Right renal cortex interstitium (tissue), 3 donors: Measurements from ENCODE around the gene CARD11. TPM values are rescaled to one million over a fixed set of nuclear protein-coding genes. Genes with fewer than 3 reads are reported as not detected.

Source experiments
- DNase-seq, 3 donors: peaks; one replicate each; pipeline ENCODE4 v3.0.0-alpha.2; 2013; ENCODE audit warnings: low read depth in 3 of 3, low spot score in 2 of 3
- polyA plus RNA-seq, 3 donors: library from polyadenylated mRNA; unstranded; fragments of 120-200 nt; gene quantifications; one replicate each; pipeline ENCODE4 v1.2.1, GENCODE V29; 2013; ENCODE audit not compliant: insufficient read length in 3 of 3

Gene CARD11
- polyA plus RNA-seq, 3 donors: 0.57 to 1.7 (median 1.1) TPM

DNA sequence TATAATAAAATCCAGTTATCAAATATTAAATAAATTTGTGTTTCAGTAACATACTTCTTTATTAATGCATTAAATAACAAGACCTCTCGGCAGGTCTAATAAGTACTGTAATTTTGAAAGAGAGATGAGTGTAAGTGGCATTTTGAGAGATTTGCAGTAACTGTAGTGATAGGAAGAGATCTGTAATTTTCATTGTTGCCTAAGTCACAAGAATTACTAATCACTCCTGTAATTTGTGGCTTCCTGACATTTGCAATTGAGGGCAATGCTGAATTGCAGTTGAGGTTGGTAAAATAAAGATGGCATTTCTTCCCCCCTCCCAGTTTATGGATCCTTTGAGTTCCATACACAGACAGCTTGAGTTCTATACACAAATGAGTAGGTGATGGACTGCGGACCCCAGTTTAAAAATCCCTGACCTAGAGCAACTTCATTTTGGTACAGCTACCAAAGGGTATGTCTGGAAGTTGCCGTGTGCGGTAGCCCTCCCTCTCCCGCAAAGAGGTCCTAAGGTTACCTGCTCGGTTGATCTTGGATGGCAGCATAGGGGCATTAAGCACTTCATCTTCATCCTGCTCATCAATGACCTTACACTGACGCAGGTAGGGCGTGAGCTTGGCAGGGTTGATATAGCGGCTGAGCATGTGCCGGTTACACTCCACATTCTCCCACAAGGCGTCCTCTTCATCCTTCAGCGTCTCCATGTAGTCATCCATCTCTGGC, 96.4 kb downstream of the CARD11 start:
- no peak for DNase-seq

DNA sequence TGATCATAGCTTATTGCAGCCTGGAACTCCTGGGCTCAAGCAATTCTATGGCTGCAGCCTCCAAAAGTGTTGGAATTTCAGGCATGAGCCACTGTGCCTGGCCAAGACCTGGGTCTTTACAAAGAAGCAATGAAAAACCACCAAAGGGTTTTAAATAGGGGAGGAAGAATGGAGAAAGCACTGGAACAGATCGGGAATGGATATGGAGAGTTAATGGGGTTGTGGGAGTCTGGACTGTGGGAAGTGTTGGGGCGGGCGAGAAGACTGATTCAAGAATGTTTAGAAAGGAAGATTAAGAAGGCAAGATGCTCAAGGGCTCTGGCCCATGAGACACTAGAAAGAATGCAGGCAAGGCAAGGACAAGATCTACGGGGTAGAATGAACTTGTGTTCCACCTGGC, 98.5 kb downstream of the CARD11 start:
- no peak for DNase-seq

DNA sequence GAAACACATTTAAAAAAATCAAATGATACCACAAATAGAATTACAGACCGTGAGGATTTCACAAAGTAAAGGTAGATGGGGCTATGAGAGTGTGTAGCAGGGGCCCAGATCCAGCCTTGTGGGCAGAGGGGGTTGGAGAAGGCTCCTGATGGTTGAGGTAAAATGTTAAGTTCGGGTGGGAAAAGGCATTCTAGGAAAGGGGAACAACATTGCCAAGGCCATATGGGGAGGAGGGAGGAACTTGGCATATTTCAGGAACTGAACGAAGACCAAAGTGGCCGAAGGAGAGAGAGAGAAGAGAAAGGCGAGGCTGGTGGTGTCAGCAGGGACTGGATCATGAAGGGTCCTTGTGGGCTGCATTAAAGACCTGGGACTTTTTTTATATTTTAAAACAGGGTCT, 98.9 kb downstream of the CARD11 start:
- no peak for DNase-seq

DNA sequence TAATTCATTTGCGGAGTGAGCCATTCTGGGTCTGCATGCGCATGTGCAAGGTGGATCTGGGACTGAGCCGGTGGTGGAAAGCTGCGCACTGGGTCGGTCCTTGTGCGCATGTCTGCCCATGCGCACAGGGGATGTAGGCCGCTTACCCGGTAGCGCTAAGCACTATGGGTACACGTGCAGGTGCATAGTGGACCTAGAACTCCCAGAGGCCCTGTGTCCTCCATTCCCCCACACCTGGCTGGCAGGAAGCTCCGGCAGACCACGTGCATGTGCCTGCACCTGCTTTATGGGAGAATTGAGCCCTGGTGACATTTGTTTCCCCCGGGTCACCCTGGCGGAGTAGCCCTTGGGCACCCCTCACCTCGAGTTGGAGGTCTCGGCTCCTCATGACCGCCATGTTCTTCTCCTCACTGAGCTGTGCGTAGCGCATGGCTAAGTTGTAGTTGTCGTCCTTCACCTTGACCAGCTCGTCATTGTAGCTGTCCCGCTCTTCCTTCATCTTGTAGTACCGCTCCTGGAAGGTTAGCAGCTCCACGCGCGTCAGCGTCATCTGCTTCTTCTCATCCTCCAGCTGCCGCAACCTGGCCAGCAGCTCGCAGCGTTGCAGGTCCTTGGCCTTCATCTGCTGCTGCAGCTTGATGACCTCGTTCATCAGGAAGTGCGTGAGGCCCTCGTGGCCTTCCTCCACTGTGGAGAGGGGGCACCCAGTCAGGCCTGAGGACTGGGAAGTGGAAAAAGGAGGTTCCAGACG, 99.6 kb downstream of the CARD11 start:
- DNase-seq: no peak

DNA sequence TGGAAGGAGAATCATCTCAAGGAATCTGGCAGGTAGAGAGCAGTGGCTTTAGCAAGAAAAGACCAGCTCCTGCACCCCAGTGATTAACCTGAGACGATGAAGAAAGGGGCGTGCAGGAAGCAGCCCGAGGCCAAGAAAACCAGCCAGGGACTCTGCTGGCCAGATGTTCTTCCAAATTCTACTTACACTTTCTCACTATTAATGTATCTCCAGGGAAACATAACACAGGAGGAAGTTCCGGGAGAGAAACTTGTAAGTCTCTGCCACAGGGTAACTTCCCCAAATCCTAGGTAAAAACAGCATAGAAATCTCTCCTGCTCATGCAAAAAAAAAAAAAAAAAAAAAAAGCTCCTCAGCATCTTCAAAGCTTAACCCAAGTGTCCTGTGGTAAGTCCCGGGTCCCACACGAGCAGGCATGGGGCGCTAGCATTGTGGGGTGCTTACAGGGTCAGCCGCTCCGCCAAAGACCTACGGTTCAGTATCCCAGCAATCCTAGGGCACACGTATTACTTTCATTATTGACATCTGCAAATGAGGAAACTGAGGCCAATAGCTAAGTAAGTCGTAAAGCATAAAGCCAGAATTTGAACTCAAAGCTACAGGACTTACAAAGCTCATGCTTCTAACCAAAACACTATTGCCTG, 102.3 kb downstream of the CARD11 start:
- no peak for DNase-seq

DNA sequence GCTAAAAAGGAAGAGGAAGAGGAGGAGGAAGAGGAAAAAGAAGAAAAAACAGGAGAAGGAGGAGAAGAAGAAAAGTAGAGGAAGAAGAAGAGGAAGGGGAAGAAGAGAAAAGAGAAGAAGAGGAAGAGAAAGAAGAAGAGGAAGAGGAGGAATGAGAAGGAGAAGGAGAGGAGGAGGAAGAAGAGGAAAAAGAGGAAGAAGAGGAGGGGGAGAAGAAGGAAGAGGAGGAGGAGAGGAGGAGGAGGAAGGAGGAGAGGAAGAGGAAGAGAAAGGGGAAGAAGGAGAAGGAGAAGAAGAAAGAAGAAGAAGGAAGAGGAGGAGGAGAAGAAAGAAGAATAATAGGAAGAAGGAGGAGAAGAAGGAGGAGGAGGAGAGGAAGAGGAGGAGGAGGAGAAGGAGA, 103.2 kb downstream of the CARD11 start:
- DNase-seq: no peak

DNA sequence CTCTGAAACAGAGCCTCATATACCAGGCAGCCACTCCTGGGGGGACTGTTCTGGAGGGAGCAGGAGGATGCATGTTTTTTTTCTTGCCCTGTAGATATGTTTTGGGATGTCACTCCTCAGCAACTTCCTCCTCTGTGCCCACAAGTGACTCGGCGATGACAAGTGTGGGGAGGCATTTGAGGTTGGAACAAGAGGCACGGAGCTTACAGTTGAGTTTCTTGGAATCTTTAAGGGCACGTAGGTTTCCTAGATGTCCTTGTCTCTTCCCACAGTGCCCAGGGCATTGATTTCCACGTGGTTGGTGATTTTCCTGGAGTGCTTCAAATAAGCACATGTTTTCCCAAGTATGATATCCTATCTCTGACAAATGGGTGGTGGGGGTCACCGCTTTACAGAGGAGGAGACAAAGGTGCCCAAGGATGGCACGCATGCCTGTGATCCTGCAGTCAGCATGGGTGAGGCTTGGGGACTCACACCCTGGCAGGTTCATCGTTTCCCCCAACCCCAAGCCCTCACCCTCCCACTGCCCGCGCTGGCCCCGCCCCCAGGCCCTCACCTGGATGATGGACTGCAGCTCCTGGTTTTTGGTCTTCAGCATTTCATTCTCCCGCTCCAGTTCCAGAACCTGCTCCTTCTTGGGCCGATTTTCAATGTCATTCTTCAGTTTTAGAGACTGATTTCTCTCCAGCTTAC, 104.3 kb downstream of the CARD11 start:
- no peak for DNase-seq

DNA sequence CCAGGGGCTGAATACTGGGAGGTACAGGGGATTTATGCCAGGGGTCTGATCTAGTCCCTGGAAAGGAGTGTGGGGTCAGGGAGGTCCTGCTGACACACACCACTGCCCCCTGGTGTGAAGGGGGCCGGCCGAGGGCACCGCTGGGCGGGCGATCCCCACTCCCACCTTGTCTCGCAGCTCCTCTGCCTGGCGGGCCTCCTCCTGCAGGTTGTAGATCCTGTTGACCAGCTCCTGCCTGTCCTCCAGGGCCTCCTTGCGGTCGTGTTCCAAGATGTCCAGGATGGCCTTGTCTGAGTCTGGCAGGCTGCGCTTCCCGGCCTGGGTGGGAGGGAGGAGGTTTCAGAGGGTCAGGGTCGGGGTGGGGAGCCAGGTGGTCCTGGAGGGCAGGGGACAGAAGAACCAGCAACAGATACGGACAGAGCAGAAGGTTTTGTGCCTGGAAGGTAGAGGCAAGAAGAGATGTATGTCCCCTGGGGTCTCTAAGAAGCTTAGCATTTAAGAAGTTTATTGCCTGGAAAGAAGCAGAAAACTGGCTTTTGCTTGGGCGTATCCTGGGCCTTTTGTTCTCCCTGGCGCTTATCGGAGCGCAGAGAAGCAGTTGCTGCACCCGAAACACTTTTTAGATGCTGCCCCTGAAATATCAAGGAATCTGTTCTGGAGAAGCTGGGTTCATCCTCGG, 105.0 kb downstream of the CARD11 start:
- DNase-seq: no peak

DNA sequence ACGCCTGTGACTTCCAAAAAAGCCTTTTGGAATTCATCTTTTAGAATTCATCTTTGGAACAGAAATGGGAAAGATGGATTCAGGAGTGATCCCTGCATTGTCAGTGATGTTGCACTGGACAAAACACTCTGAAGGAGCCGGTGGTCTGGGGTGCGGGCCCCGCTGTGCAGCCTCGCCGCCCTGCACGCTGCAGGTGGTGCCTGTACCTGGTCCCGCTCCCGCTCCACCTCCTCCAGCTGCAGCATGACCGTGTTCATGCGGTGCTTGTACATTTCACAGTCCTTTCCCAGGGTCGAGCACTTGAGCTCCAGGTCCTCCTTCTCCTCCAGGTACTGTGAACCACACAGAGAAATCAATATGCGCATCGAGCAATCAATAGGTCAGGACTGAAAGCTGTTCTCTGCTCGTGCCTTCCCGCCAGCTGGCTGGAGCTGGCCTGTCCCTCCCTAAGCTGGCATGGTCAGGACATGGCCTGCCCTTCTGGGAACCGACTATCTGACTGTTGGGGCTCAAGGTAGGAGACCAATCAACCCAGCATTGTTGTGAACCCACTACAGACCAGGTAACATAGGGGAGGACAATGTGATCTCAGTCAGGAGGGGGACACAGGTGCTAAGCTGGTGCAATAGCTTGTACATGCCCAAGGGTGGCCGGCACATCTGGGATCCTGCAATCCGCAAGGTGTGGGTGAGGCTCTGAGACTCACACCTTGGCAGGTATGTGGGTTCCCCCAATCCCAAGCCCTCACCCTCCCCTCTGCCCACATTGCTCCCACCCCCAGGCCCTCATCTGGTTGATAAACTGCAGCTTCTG, 105.8 kb downstream of the CARD11 start:
- DNase-seq: no peak

DNA sequence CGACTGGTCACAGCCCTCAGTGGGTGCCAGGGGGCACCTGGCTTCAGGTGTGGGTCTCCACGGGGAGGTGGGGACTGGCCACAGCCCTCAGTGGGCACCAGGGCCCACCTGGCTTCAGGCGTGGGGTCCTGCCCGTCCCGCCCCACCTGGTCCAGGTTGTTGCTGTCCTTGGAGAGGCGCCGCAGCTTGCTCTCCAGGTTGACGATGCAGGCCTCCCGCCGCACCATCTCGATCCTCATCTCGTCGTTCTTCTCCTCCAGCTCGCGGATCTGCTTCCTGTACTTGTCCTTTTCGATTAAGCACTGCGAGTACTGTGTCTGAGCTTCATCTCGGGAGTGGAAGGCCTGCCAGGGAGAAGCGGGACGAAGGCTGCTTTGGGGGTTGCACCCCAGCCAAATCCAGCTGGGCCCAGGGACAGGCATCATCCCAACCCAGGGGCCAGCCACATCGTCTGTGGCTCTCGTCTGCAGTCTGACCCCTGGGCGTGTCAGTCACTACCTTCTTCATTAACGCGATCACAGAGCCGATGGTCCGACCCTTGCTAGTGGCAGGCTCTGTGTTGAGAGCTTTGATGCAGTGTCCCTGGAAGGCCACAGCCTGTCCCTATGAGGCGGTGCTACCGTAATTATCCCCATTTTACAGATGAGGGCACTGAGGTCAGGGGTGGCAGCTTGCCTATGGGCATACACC, 106.6 kb downstream of the CARD11 start:
- no peak for DNase-seq

DNA sequence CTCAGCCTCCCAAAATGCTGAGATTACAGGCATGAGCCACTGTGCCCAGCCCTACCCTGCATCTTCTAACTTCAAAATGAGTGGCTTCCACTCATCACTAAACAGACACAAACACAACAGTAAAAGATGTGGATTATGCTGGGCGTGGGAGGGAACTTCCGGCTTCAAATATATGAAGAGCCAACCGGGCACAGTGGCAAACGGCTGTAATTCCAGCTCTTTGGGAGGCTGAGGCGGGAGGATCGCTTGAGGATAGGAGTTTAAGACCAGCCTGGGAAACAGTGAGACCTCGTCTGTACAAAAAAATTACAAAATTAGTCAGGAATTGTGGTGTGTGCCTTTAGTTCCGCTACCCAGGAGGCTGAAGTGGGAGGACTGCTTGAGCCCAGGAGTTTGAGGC, 107.4 kb downstream of the CARD11 start:
- no peak for DNase-seq

DNA sequence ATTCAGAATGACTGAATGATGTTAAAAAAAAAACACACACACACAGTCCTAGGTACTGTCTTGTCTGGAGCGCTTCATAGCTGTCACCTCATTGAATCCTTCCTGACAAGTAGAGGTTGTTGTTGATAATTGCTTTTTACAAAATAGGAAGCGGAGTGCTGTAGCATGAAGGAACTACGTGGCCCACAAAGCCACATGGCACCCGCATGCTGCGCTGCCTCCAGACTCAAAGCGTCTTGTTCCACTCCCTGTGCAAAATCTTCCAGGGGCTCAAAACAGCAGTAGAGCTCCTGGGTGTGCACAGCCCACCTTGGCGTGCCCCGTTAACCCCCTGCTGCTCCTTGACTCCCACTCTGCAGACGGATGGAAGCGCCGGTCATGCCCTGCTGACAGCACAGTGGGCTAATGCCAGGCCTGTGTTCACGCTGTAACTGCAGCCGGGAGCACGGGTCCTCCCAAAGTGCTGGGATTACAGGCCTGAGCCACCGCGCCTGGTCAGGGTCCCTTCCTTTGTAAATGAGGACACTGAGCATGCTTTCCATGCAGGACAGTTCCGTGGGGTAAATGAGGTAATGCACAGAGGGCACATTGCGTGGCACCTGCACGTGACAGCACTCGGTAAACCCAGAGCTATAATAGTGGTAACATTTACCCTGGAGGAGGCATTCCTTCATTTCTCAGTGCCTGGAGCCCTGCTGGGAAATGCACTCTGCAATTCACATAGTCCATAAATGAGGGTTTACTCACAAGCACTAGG, 108.5 kb downstream of the CARD11 start:
- no peak for DNase-seq

DNA sequence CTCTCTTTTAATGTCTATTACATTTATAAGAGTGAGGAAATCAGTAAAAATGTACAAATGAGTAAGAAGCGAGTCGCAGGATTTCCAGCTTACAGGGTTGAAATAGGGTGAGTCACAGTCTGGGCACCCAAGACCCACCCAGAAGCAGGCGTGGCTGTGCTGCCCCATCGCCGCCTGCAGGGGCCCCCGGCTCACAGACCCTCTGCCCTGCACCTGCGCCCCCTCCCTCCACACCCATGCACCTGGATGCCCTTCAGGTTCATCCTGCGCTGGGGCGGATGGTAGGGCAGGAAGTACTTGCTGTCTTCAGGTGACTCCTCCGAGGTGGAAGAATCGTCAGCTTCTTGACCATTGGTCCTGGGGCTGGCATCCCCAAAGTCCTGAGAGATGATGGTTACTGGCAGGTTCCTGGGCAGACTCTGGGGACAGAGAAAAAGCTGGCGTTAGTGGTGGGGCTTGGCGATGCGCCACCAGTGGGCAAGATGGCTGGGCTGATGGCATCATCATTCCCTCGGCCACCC, 109.4 kb downstream of the CARD11 start:
- no peak for DNase-seq

DNA sequence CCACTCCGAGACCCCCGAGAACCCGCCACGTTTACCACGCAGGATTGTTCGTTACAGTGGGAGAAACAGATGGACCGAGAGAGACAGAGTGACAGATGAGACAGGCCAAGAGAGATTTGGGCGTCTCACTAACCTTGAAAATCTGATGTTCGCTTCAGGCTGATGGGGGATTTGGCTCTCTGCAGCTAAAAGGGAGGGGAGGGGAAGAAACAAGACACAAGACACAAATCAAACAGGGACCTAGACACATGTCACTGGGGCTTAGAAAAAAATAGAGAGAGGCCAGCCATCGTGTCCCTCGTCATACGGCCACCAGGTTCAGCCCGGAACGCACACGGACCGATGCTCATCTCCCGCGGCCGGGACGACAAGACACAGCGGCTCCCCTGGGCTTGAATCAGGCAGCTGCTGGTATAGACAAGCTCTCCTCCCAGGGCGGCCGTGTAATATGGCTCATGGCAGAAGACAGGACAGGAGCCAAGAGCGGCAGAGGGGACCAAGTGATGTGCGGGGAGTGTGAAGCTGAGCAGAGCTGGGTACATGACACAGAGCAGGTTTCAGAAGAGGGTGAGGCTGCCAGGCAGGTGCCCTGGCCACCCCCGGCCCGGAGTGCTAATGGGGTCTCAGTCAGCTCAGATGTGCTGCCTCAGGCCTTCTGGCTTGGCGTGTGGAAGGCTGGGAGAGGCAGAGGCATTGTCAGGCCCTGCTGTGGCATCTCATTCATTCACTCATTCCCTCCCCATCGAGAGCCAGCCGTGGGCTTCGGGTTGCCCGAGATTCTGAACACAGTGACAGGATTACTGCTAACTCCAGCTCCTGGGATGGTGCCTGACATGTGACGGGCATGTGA, 111.0 kb downstream of the CARD11 start:
- DNase-seq: no peak

DNA sequence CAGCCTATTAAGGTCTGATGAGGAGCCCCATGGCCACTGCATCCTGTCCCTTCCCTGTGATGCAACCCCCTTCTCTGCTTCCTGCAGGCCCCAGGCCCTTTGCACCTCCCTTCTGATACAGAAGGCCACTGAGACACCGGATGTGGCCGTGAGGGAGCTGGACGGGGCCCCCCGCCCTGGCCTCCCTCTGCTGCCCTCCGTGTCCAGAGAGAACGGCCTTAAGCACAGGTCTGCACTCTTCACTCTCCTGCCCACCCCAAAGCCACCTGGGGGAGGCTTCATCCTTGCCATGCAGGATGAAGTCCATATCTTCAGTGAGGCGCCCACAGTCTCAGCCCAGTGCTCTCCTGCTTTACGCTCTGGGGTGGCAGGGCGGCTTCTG, 112.6 kb downstream of the CARD11 start:
- DNase-seq: no peak

DNA sequence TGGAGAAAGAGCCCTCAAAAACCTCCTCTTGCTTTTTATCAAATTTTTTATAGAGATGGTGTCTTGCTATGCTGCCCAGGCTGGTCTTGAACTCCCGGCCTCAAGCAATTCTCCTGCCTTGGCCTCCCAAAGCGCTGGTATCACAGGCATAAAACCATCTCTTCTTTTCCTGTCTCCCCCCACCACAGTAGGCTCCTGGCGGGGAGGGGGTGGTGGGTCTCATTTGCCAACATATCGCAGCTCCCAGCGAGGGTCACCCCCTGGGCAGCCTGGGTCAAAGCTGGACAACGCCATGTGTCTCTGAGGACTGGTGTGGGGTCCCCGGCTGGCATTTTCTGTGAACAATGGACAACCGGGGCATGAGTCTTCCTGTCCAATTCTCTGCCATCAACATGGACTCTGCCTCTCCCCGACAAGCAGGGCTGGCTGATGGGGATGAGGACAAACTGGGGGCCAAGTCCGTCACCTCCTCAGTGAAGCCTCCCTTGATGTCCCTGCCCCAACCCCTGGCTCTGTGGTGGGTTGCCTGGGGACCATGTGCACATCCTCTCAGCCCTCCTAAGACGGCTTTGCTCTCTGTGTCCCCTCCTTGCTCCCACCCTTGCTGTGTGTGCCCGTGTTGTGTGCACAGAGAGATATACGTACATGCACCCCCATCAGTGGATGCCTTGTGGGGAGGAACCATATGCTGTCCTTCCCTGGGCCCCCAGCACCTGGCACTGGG, 113.2 kb downstream of the CARD11 start:
- DNase-seq: no peak
